Measurements from ENCODE around the gene NRIP1.
A peak's percentile ranks its signal among the peaks of the same experiment; 100 is the strongest.

Gene NRIP1, protein sequence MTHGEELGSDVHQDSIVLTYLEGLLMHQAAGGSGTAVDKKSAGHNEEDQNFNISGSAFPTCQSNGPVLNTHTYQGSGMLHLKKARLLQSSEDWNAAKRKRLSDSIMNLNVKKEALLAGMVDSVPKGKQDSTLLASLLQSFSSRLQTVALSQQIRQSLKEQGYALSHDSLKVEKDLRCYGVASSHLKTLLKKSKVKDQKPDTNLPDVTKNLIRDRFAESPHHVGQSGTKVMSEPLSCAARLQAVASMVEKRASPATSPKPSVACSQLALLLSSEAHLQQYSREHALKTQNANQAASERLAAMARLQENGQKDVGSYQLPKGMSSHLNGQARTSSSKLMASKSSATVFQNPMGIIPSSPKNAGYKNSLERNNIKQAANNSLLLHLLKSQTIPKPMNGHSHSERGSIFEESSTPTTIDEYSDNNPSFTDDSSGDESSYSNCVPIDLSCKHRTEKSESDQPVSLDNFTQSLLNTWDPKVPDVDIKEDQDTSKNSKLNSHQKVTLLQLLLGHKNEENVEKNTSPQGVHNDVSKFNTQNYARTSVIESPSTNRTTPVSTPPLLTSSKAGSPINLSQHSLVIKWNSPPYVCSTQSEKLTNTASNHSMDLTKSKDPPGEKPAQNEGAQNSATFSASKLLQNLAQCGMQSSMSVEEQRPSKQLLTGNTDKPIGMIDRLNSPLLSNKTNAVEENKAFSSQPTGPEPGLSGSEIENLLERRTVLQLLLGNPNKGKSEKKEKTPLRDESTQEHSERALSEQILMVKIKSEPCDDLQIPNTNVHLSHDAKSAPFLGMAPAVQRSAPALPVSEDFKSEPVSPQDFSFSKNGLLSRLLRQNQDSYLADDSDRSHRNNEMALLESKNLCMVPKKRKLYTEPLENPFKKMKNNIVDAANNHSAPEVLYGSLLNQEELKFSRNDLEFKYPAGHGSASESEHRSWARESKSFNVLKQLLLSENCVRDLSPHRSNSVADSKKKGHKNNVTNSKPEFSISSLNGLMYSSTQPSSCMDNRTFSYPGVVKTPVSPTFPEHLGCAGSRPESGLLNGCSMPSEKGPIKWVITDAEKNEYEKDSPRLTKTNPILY (N-terminal part only)

GRCh38 chr21:15064576-15065391 is at the start of gene NRIP1:
Gene NRIP1 (minus strand): TSS chr21:15065000. CDS start chr21:14968192, 96,808 bp downstream.
- Histone ChIP-seq H3K4me3 (peak within 1 kb of the TSS; percentile 53), H3K36me3 (replicated peaks) (no peaks in the 10 kb centered on the region), H3K4me1 (peaks cover 7% of the 10 kb centered on the region), H3K27me3 (ENCODE audit: low read depth) (peaks cover 23% of the 10 kb centered on the region), H3K9me3 (no peaks in the 10 kb centered on the region)
- DNase-seq (ENCODE audit: low spot score in 2 of 2): peak; percentile 69 to 84
- in situ Hi-C loops (cut with MboI; ENCODE audit: low sequenced_read_pairs): no loop called here

GRCh38 chr21:15112858-15113257 is 48.1 kb upstream of the NRIP1 start:
- Histone ChIP-seq H3K36me3 (replicated peaks) (no peaks in the 10 kb centered on the region), H3K9me3 (no peaks in the 10 kb centered on the region), H3K4me3 (no peak overlapping the region), H3K4me1 (no peaks in the 10 kb centered on the region), H3K27me3 (ENCODE audit: low read depth) (no peaks in the 10 kb centered on the region)
- no peak for DNase-seq (ENCODE audit: low spot score in 2 of 2)
- in situ Hi-C loops (cut with MboI; ENCODE audit: low sequenced_read_pairs): no loop called here

GRCh38 chr21:15108801-15109200 is 44.0 kb upstream of the NRIP1 start:
- no peak for DNase-seq (ENCODE audit: low spot score in 2 of 2)
- no peaks in the 10 kb centered on the region for H3K4me1 ChIP-seq
- H3K36me3 ChIP-seq (replicated peaks): no peaks in the 10 kb centered on the region

GRCh38 chr21:15104470-15104869 is 39.7 kb upstream of the NRIP1 start:
- Histone ChIP-seq H3K27me3 (ENCODE audit: low read depth) (no peaks in the 10 kb centered on the region), H3K36me3 (replicated peaks) (no peaks in the 10 kb centered on the region), H3K9me3 (no peaks in the 10 kb centered on the region), H3K4me1 (no peaks in the 10 kb centered on the region), H3K4me3 (no peak overlapping the region)
- no peak for DNase-seq (ENCODE audit: low spot score in 2 of 2)
- in situ Hi-C loops (cut with MboI; ENCODE audit: low sequenced_read_pairs): no loop called here

More at GRCh38 chr21:15108801-15109200, 44.0 kb upstream of the NRIP1 start:
- Histone ChIP-seq H3K27me3 (ENCODE audit: low read depth) (no peaks in the 10 kb centered on the region), H3K9me3 (no peaks in the 10 kb centered on the region), H3K4me3 (no peak overlapping the region)
- in situ Hi-C loops (cut with MboI; ENCODE audit: low sequenced_read_pairs): no loop called here

- no peaks in the 10 kb centered on the region for H3K36me3 ChIP-seq (replicated peaks)
- in situ Hi-C loops (cut with MboI; ENCODE audit: low sequenced_read_pairs): no loop called here
- no peak overlapping the region for H3K4me3 ChIP-seq
- H3K27me3 ChIP-seq (ENCODE audit: low read depth): no peaks in the 10 kb centered on the region
- DNase-seq (ENCODE audit: low spot score in 2 of 2): no peak
- no peaks in the 10 kb centered on the region for H3K9me3 ChIP-seq
- no peaks in the 10 kb centered on the region for H3K4me1 ChIP-seq
These were observed 34.1 kb upstream of the NRIP1 start for GRCh38 chr21:15098908-15099307.

DNA sequence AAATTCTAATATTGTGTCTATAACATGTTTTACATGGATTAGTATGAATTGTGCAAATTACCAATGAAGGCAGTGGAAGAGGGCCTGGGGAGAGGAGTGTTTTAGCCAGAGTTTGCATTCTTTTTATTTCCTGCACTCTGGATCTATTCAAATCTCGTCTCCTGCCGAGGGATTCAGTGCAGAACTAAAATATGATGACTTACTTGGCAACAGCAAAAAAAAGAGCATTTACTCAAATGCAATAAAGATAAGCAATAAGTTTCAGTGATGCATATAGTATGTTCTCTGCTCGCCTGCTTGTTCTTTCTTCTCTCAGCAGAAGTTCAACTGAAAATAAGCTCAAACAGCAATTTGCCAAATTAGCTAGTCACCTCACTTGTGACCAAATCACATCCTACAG is 33.4 kb upstream of the NRIP1 start:
- Histone ChIP-seq H3K27me3 (ENCODE audit: low read depth) (no peaks in the 10 kb centered on the region), H3K4me3 (no peak overlapping the region), H3K4me1 (no peaks in the 10 kb centered on the region), H3K9me3 (no peaks in the 10 kb centered on the region), H3K36me3 (replicated peaks) (no peaks in the 10 kb centered on the region)
- in situ Hi-C loops (cut with MboI; ENCODE audit: low sequenced_read_pairs): no loop called here
- DNase-seq (ENCODE audit: low spot score in 2 of 2): no peak

- Histone ChIP-seq H3K36me3 (replicated peaks) (no peaks in the 10 kb centered on the region), H3K4me3 (no peak overlapping the region), H3K4me1 (no peaks in the 10 kb centered on the region), H3K9me3 (no peaks in the 10 kb centered on the region), H3K27me3 (ENCODE audit: low read depth) (no peaks in the 10 kb centered on the region)
- in situ Hi-C loops (cut with MboI; ENCODE audit: low sequenced_read_pairs): no loop called here
- no peak for DNase-seq (ENCODE audit: low spot score in 2 of 2)
These were observed 32.8 kb upstream of the NRIP1 start for GRCh38 chr21:15097580-15097979.

- Histone ChIP-seq H3K4me3 (no peak overlapping the region), H3K9me3 (no peaks in the 10 kb centered on the region), H3K36me3 (replicated peaks) (no peaks in the 10 kb centered on the region), H3K4me1 (no peaks in the 10 kb centered on the region), H3K27me3 (ENCODE audit: low read depth) (no peaks in the 10 kb centered on the region)
- no peak for DNase-seq (ENCODE audit: low spot score in 2 of 2)
- in situ Hi-C loops (cut with MboI; ENCODE audit: low sequenced_read_pairs): no loop called here
These were observed 31.3 kb upstream of the NRIP1 start for GRCh38 chr21:15096146-15096545.

- H3K36me3 ChIP-seq (replicated peaks): no peaks in the 10 kb centered on the region
- no peaks in the 10 kb centered on the region for H3K9me3 ChIP-seq
- H3K27me3 ChIP-seq (ENCODE audit: low read depth): no peaks in the 10 kb centered on the region
- no peak for DNase-seq (ENCODE audit: low spot score in 2 of 2)
- H3K4me3 ChIP-seq: no peak overlapping the region
- H3K4me1 ChIP-seq: no peaks in the 10 kb centered on the region
- in situ Hi-C loops (cut with MboI; ENCODE audit: low sequenced_read_pairs): no loop called here
These were observed 30.5 kb upstream of the NRIP1 start for GRCh38 chr21:15095326-15095725.

DNA sequence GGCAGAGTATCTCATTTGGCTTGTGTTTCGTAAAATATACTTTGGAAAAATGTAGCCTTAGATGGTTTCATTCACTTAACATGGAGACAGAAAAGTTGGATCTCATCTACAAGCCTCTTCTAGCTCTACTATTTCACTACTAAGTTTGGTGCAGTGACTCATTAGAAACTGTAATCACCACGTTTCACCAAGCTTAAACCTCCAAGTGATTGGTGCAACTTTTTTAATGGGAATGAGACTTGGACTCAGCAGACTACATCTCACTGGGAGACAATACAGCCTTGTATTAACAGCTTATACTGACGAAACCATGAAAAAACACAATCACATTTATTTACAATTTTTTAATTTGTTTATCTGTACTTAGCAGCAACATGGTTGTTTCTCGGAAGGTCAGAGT is 29.9 kb upstream of the NRIP1 start:
- no peaks in the 10 kb centered on the region for H3K9me3 ChIP-seq
- DNase-seq (ENCODE audit: low spot score in 2 of 2): no peak
- in situ Hi-C loops (cut with MboI; ENCODE audit: low sequenced_read_pairs): no loop called here
- no peaks in the 10 kb centered on the region for H3K4me1 ChIP-seq
- no peak overlapping the region for H3K4me3 ChIP-seq
- no peaks in the 10 kb centered on the region for H3K27me3 ChIP-seq (ENCODE audit: low read depth)
- H3K36me3 ChIP-seq (replicated peaks): no peaks in the 10 kb centered on the region

- Histone ChIP-seq H3K27me3 (ENCODE audit: low read depth) (no peaks in the 10 kb centered on the region), H3K9me3 (no peaks in the 10 kb centered on the region), H3K4me1 (no peaks in the 10 kb centered on the region), H3K36me3 (replicated peaks) (no peaks in the 10 kb centered on the region), H3K4me3 (no peak overlapping the region)
- no peak for DNase-seq (ENCODE audit: low spot score in 2 of 2)
- in situ Hi-C loops (cut with MboI; ENCODE audit: low sequenced_read_pairs): no loop called here
These were observed 28.4 kb upstream of the NRIP1 start for GRCh38 chr21:15093216-15093615.

- Histone ChIP-seq H3K9me3 (no peaks in the 10 kb centered on the region), H3K4me1 (no peaks in the 10 kb centered on the region), H3K27me3 (ENCODE audit: low read depth) (no peaks in the 10 kb centered on the region), H3K4me3 (no peak overlapping the region), H3K36me3 (replicated peaks) (no peaks in the 10 kb centered on the region)
- DNase-seq (ENCODE audit: low spot score in 2 of 2): no peak
- in situ Hi-C loops (cut with MboI; ENCODE audit: low sequenced_read_pairs): no loop called here
These were observed 27.9 kb upstream of the NRIP1 start for GRCh38 chr21:15092745-15093144.

DNA sequence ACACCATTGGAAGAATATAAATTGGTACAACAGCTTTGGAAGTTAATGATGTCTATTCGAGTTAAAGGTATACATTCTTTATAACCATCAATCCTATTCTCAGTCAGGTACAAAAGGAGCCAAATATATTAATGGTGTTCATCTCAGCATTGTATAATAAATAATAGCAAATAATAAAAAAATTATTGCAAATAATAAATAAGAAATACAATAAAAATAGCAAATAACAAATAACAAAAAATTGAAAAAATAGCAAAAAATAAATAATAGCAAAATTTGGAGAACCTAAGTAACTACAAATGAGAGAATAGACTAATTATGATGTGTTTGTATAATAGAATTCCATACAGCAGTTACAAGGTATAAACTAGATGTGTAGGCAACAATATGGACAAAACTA is 25.6 kb upstream of the NRIP1 start:
- no peaks in the 10 kb centered on the region for H3K4me1 ChIP-seq
- no peaks in the 10 kb centered on the region for H3K27me3 ChIP-seq (ENCODE audit: low read depth)
- no peak overlapping the region for H3K4me3 ChIP-seq
- DNase-seq (ENCODE audit: low spot score in 2 of 2): no peak
- H3K9me3 ChIP-seq: no peaks in the 10 kb centered on the region
- in situ Hi-C loops (cut with MboI; ENCODE audit: low sequenced_read_pairs): no loop called here
- H3K36me3 ChIP-seq (replicated peaks): no peaks in the 10 kb centered on the region

Measured in HAP-1 (cell line).